Femur (tissue), 1 donor: ENCODE data around the gene WDR47.
"Not testable (repeated sequence)": the region's sequence is repeated elsewhere in the genome, so short reads cannot be mapped to it uniquely, and the experiment has no call there.

Experiments used
- DNase-seq: peaks from one replicate; pipeline ENCODE4 v3.0.0-alpha.2; 2017

The WDR47 gene

GRCh38 chr1:109041621-109042468 lies at the start of gene WDR47:
Gene WDR47 (minus strand): TSS chr1:109042102. CDS start chr1:109023512, 18,590 bp downstream.
- DNase-seq = peak; percentile 96

- no peak for DNase-seq
These were observed 49.4 kb upstream of the WDR47 start for GRCh38 chr1:109091078-109091838.

- peak; percentile 96 for DNase-seq
These were observed 48.5 kb upstream of the WDR47 start, which contains the start of gene TMEM167B for GRCh38 chr1:109090196-109091077. Gene TMEM167B (plus strand): TSS chr1:109090764. CDS start chr1:109090873, 109 bp downstream.

GRCh38 chr1:109089242-109090015 lies 47.5 kb upstream of the WDR47 start:
- peak; percentile 77 for DNase-seq

GRCh38 chr1:109084563-109085517 lies 42.9 kb upstream of the WDR47 start:
- no peak for DNase-seq

- peak; percentile 23 for DNase-seq
These were observed 42.0 kb upstream of the WDR47 start for GRCh38 chr1:109083923-109084322.

- no peak for DNase-seq
These were observed 41.6 kb upstream of the WDR47 start for GRCh38 chr1:109083501-109083900.

GRCh38 chr1:109080441-109081082 lies 38.7 kb upstream of the WDR47 start:
- DNase-seq = no peak

- no peak for DNase-seq
These were observed 37.3 kb upstream of the WDR47 start for GRCh38 chr1:109079240-109079622.

GRCh38 chr1:109078317-109078716 lies 36.4 kb upstream of the WDR47 start:
- DNase-seq = no peak

GRCh38 chr1:109075531-109076490 lies 33.9 kb upstream of the WDR47 start, which contains the start of gene TAF13:
Gene TAF13 (minus strand): TSS chr1:109076003. CDS start chr1:109075947, 56 bp downstream.
- DNase-seq = peak; percentile 98

GRCh38 chr1:109069294-109069693 lies 27.4 kb upstream of the WDR47 start:
- DNase-seq = no peak

- no peak for DNase-seq
These were observed 26.0 kb upstream of the WDR47 start for GRCh38 chr1:109067883-109068282.

- no peak for DNase-seq
These were observed 23.2 kb upstream of the WDR47 start for GRCh38 chr1:109065137-109065536.

- no peak for DNase-seq
These were observed 19.3 kb upstream of the WDR47 start for GRCh38 chr1:109061183-109061582.

- DNase-seq = no peak
These were observed 18.8 kb upstream of the WDR47 start for GRCh38 chr1:109060707-109061106.

- no peak for DNase-seq
These were observed 17.1 kb upstream of the WDR47 start for GRCh38 chr1:109059026-109059425.

GRCh38 chr1:109056064-109056463 lies 14.2 kb upstream of the WDR47 start:
- no peak for DNase-seq

- not testable (repeated sequence) for DNase-seq
These were observed 10.2 kb upstream of the WDR47 start for GRCh38 chr1:109052145-109052544.
